Thyroid gland (tissue), 4 donors: Measurements from ENCODE around the gene OR6C65.

ENCODE experiments used
- POLR2A ChIP-seq, 2 donors: fragments of 450-650 bp; IDR thresholded peaks; one replicate each; pipeline ENCODE4 v1.6.1; 2017; ENCODE audit warnings: antibody characterized with exemption in 2 of 2, mild to moderate bottlenecking in 2 of 2, moderate library complexity in 1 of 2
- TF ChIP-seq, protein P1 (sequence below), 6 experiments: fragments of 200-600 bp in 3 of 6; fragments of 450-650 bp in 3 of 6; sonication (generic) in 3 of 6; IDR thresholded peaks; one replicate each; pipeline ENCODE4 v1.5.1; 2016 to 2019; ENCODE audit warnings: antibody characterized with exemption in 6 of 6, mild to moderate bottlenecking in 2 of 6, inconsistent platforms in 1 of 6, moderate library complexity in 1 of 6

DNA sequence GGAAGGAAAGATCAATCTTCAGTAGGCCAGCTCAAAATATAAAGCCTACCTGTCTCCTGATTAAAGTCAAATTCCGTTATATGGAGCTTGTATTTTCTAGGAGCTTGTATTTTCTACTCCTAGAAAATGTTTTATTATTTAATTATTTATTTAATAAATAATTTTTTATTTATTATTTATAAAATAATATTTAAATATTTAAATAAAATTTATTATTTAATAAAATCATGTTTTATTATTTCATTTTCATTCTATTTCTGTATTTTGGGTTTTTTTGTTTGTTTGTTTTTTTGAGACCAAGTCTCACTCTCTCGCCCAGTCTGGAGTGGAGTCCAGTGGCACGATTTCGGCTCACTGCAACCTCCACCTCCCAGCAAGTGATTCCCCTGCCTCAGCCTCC is 27.8 kb upstream of the OR6C65 start:
- TF ChIP-seq, protein P1, sequence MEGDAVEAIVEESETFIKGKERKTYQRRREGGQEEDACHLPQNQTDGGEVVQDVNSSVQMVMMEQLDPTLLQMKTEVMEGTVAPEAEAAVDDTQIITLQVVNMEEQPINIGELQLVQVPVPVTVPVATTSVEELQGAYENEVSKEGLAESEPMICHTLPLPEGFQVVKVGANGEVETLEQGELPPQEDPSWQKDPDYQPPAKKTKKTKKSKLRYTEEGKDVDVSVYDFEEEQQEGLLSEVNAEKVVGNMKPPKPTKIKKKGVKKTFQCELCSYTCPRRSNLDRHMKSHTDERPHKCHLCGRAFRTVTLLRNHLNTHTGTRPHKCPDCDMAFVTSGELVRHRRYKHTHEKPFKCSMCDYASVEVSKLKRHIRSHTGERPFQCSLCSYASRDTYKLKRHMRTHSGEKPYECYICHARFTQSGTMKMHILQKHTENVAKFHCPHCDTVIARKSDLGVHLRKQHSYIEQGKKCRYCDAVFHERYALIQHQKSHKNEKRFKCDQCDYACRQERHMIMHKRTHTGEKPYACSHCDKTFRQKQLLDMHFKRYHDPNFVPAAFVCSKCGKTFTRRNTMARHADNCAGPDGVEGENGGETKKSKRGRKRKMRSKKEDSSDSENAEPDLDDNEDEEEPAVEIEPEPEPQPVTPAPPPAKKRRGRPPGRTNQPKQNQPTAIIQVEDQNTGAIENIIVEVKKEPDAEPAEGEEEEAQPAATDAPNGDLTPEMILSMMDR (IDR thresholded peaks at IDR 0.05): no peak
- TF ChIP-seq POLR2A (IDR thresholded peaks at IDR 0.05): no peak
